HepG2 (cell line): Measurements from ENCODE around the gene DDIT4. TPM values are rescaled to one million over a fixed set of nuclear protein-coding genes. Genes with fewer than 3 reads are reported as not detected.

Experiments
- AGO1 ChIP-seq: fragments of 200-400 bp; formaldehyde crosslinking; IDR thresholded peaks from 2 replicates; pipeline ENCODE4 v1.6.1; 2017; ENCODE audit warnings: mild to moderate bottlenecking, low read depth, low read length, moderate library complexity; ENCODE audit not compliant: poor library complexity, severe bottlenecking
- CBX2 ChIP-seq, 2 experiments: fragments of 200-600 bp in 1 of 2; sonication (generic); formaldehyde crosslinking in 1 of 2; IDR thresholded peaks; 2 replicates each; pipeline versions ENCODE4 v1.7.0 to v1.8.1; 2018 to 2022; ENCODE audit warnings: low read depth in 2 of 2, low read length in 1 of 2, mild to moderate bottlenecking in 1 of 2, missing genetic modification reagents in 1 of 2
- FOXO1 ChIP-seq: sonication (generic); formaldehyde crosslinking; IDR thresholded peaks from 2 replicates; pipeline ENCODE4 v1.4.0; 2020; ENCODE audit warnings: missing genetic modification reagents
- HMG20A ChIP-seq: IDR thresholded peaks from 2 replicates; pipeline ENCODE4 v1.6.1; 2016; ENCODE audit warnings: borderline replicate concordance
- MEF2D ChIP-seq: sonication (generic); formaldehyde crosslinking; IDR thresholded peaks from 2 replicates; pipeline ENCODE4 v1.5.1; 2020; ENCODE audit warnings: mild to moderate bottlenecking, missing genetic modification reagents
- SATB2 ChIP-seq: sonication (generic); formaldehyde crosslinking; IDR thresholded peaks from 2 replicates; pipeline ENCODE4 v1.5.0; 2020; ENCODE audit warnings: missing genetic modification reagents
- SCMH1 ChIP-seq: sonication (generic); formaldehyde crosslinking; IDR thresholded peaks from 2 replicates; pipeline ENCODE4 v1.9.0; 2021; ENCODE audit warnings: missing genetic modification reagents, mild to moderate bottlenecking, borderline replicate concordance
- SIN3A ChIP-seq: IDR thresholded peaks from 2 replicates; pipeline ENCODE4 v1.6.1; 2011; ENCODE audit warnings: low read depth, mild to moderate bottlenecking, control low read depth, low read length, borderline replicate concordance
- SMC3 ChIP-seq: IDR thresholded peaks from 2 replicates; pipeline ENCODE4 v1.6.1; 2011; ENCODE audit warnings: low read length, improper control_type of control experiment
- TFE3 ChIP-seq: IDR thresholded peaks from 2 replicates; pipeline ENCODE4 v1.6.1; 2016
- ZBTB42 ChIP-seq: sonication (generic); formaldehyde crosslinking; IDR thresholded peaks from 2 replicates; pipeline ENCODE4 v1.5.0; 2020; ENCODE audit warnings: mild to moderate bottlenecking, missing genetic modification reagents
- ZNF274 ChIP-seq: sonication (generic); formaldehyde crosslinking; IDR thresholded peaks from 2 replicates; pipeline ENCODE4 v1.5.1; 2020; ENCODE audit warnings: mild to moderate bottlenecking, missing genetic modification reagents
- ZNF605 ChIP-seq: sonication (generic); formaldehyde crosslinking; IDR thresholded peaks from 2 replicates; pipeline ENCODE4 v1.8.0; 2022; ENCODE audit warnings: mild to moderate bottlenecking, missing genetic modification reagents
- ZNF768 ChIP-seq: sonication (generic); formaldehyde crosslinking; IDR thresholded peaks from 2 replicates; pipeline ENCODE4 v1.4.0; 2020; ENCODE audit warnings: missing genetic modification reagents
- ZNF839 ChIP-seq: sonication (generic); formaldehyde crosslinking; IDR thresholded peaks from 2 replicates; pipeline ENCODE4 v1.4.0; 2020; ENCODE audit warnings: missing genetic modification reagents, mild to moderate bottlenecking, borderline replicate concordance
- ZNF878 ChIP-seq: sonication (generic); formaldehyde crosslinking; IDR thresholded peaks from 2 replicates; pipeline ENCODE4 v1.8.1; 2023; ENCODE audit warnings: mild to moderate bottlenecking, missing genetic modification reagents, moderate library complexity
- ZSCAN30 ChIP-seq: sonication (generic); formaldehyde crosslinking; IDR thresholded peaks from 2 replicates; pipeline ENCODE4 v1.5.0; 2020; ENCODE audit warnings: mild to moderate bottlenecking, missing genetic modification reagents
- ZSCAN31 ChIP-seq: sonication (generic); formaldehyde crosslinking; IDR thresholded peaks from 2 replicates; pipeline ENCODE4 v1.5.0; 2020; ENCODE audit warnings: low read depth, mild to moderate bottlenecking, missing genetic modification reagents
- polyA plus RNA-seq, 8 experiments: library from polyadenylated mRNA; depleted of rRNA in 3 of 8; stranded (reverse) in 7 of 8; unstranded in 1 of 8; fragments of >200 nt; fragmentation: Illumina TruSeq in 4 of 8; extraction: Trizol in 4 of 8; gene quantifications; 2 replicates each; pipeline versions ENCODE4 v1.2.1 to v1.2.3, GENCODE V29; 2011 to 2016; ENCODE audit warnings: low read depth in 4 of 8, missing spikeins in 1 of 8, mixed read lengths in 1 of 8; ENCODE audit not compliant: insufficient read depth in 1 of 8
- total RNA-seq, 5 experiments: library from RNA; depleted of rRNA; stranded (reverse); fragments of >200 nt; fragmentation: Illumina TruSeq; extraction: Trizol; gene quantifications; 2 replicates each; pipeline ENCODE4 v1.2.3, GENCODE V29; 2016; ENCODE audit warnings: low read depth in 1 of 5
- TF ChIP-seq, protein P1 (sequence below): sonication (generic); formaldehyde crosslinking; IDR thresholded peaks from 2 replicates; pipeline ENCODE4 v1.4.0; 2020; ENCODE audit warnings: mild to moderate bottlenecking, missing genetic modification reagents
- TF ChIP-seq, protein P2 (sequence below): sonication (generic); formaldehyde crosslinking; IDR thresholded peaks from 2 replicates; pipeline ENCODE4 v1.4.0; 2020; ENCODE audit warnings: missing genetic modification reagents

The DDIT4 gene
- total and polyA plus RNA-seq, 2 of the 13 experiments (the other 11 are each of a cell fraction or from before 2014, with no cell fraction given) = 35.6 to 40.7 TPM

DNA sequence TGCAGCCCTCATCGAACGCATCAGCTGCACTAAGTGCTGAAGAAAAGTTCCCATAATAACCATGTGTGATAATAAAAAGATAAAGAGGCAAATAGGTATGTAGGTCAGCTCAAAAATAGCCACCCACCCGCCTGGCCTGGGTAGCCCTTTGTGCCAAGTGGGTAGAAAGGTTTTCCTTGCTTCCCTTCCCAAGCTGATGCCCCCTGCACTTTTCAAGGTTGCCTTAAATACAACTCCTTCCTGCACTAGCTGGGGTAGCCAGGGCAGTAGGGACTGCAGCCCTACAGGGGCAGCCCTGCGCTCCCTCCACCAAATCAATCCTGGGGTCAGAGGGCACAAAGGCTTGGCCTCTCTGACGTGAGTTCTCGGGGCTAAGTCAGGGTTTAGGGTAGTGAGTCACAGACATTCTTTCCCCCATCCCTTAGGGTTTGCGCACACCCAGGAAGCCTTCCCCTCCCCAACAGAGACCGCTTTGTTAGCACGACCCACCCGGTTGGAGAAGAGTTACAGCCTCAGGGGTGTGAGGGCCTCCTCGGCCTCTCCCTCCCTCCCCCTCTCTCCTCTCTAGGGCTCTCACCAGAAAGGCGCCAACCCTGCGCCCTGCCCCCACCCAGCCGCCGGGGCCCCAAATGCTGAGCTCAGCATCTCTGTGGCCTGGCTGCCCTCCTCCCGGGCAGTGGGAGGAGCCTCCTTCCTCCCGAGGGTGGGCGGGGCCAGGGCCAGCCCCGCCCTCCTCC, 13.3 kb upstream of the DDIT4 start (continued):
- TF ChIP-seq, protein P1, sequence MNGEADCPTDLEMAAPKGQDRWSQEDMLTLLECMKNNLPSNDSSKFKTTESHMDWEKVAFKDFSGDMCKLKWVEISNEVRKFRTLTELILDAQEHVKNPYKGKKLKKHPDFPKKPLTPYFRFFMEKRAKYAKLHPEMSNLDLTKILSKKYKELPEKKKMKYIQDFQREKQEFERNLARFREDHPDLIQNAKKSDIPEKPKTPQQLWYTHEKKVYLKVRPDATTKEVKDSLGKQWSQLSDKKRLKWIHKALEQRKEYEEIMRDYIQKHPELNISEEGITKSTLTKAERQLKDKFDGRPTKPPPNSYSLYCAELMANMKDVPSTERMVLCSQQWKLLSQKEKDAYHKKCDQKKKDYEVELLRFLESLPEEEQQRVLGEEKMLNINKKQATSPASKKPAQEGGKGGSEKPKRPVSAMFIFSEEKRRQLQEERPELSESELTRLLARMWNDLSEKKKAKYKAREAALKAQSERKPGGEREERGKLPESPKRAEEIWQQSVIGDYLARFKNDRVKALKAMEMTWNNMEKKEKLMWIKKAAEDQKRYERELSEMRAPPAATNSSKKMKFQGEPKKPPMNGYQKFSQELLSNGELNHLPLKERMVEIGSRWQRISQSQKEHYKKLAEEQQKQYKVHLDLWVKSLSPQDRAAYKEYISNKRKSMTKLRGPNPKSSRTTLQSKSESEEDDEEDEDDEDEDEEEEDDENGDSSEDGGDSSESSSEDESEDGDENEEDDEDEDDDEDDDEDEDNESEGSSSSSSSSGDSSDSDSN (CRISPR knock-in tag) = peak; percentile 57; the same call in 1 of the 2 replicates
- no peak for TF ChIP-seq SATB2 (CRISPR knock-in tag)
- peak; percentile 21; the same call in 1 of the 2 replicates for TF ChIP-seq HMG20A (CRISPR knock-in tag)
- 0 out of 2 replicates have a peak, but pooled peaks have one; percentile 44 for TF ChIP-seq ZNF839 (CRISPR knock-in tag)
- TF ChIP-seq ZNF878 (CRISPR knock-in tag) = peak; percentile 49; the same call in 1 of the 2 replicates
- no peak; the same call in 1 of the 2 replicates for TF ChIP-seq FOXO1
- TF ChIP-seq ZSCAN31 (CRISPR knock-in tag) = no peak; the same call in 1 of the 2 replicates
- no peak for TF ChIP-seq SMC3
- TF ChIP-seq, protein P2, sequence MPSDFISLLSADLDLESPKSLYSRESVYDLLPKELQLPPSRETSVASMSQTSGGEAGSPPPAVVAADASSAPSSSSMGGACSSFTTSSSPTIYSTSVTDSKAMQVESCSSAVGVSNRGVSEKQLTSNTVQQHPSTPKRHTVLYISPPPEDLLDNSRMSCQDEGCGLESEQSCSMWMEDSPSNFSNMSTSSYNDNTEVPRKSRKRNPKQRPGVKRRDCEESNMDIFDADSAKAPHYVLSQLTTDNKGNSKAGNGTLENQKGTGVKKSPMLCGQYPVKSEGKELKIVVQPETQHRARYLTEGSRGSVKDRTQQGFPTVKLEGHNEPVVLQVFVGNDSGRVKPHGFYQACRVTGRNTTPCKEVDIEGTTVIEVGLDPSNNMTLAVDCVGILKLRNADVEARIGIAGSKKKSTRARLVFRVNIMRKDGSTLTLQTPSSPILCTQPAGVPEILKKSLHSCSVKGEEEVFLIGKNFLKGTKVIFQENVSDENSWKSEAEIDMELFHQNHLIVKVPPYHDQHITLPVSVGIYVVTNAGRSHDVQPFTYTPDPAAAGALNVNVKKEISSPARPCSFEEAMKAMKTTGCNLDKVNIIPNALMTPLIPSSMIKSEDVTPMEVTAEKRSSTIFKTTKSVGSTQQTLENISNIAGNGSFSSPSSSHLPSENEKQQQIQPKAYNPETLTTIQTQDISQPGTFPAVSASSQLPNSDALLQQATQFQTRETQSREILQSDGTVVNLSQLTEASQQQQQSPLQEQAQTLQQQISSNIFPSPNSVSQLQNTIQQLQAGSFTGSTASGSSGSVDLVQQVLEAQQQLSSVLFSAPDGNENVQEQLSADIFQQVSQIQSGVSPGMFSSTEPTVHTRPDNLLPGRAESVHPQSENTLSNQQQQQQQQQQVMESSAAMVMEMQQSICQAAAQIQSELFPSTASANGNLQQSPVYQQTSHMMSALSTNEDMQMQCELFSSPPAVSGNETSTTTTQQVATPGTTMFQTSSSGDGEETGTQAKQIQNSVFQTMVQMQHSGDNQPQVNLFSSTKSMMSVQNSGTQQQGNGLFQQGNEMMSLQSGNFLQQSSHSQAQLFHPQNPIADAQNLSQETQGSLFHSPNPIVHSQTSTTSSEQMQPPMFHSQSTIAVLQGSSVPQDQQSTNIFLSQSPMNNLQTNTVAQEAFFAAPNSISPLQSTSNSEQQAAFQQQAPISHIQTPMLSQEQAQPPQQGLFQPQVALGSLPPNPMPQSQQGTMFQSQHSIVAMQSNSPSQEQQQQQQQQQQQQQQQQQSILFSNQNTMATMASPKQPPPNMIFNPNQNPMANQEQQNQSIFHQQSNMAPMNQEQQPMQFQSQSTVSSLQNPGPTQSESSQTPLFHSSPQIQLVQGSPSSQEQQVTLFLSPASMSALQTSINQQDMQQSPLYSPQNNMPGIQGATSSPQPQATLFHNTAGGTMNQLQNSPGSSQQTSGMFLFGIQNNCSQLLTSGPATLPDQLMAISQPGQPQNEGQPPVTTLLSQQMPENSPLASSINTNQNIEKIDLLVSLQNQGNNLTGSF (CRISPR knock-in tag) = no peak
- TF ChIP-seq CBX2 (IDR thresholded peaks at IDR 0.05; ENCODE audit: low read depth, low read length) = no peak
- TF ChIP-seq CBX2 (CRISPR knock-in tag; IDR thresholded peaks at IDR 0.05; ENCODE audit: low read depth) = no peak
- peak; percentile 7 for TF ChIP-seq ZNF605 (CRISPR knock-in tag)
- no peak for TF ChIP-seq ZSCAN30 (CRISPR knock-in tag)
- TF ChIP-seq TFE3 (CRISPR knock-in tag) = no peak
- no peak; the same call in 1 of the 2 replicates for TF ChIP-seq SIN3A
- TF ChIP-seq MEF2D (CRISPR knock-in tag) = no peak; the same call in 1 of the 2 replicates
- 0 out of 2 replicates have a peak, but pooled peaks have one; percentile 29 for TF ChIP-seq ZNF274 (CRISPR knock-in tag)
- TF ChIP-seq ZBTB42 (CRISPR knock-in tag) = no peak; the same call in 1 of the 2 replicates
- no peak for TF ChIP-seq SCMH1 (CRISPR knock-in tag)
- TF ChIP-seq AGO1 = no peak
- TF ChIP-seq ZNF768 = peak; percentile 35; the same call in 1 of the 2 replicates
